C4-2B (cell line): Measurements from ENCODE around the gene ACAD11.
A peak's percentile ranks its signal among the peaks of the same experiment; 100 is the strongest.

Experiments
- ZFX ChIP-seq: fragments of 450-650 bp; IDR thresholded peaks from 2 replicates; pipeline ENCODE4 v1.6.1; 2017
- TF ChIP-seq, protein P1 (sequence below): fragments of 450-650 bp; conservative IDR thresholded peaks from 2 replicates; pipeline ENCODE4 v1.5.1; 2017; ENCODE audit warnings: mild to moderate bottlenecking

DNA sequence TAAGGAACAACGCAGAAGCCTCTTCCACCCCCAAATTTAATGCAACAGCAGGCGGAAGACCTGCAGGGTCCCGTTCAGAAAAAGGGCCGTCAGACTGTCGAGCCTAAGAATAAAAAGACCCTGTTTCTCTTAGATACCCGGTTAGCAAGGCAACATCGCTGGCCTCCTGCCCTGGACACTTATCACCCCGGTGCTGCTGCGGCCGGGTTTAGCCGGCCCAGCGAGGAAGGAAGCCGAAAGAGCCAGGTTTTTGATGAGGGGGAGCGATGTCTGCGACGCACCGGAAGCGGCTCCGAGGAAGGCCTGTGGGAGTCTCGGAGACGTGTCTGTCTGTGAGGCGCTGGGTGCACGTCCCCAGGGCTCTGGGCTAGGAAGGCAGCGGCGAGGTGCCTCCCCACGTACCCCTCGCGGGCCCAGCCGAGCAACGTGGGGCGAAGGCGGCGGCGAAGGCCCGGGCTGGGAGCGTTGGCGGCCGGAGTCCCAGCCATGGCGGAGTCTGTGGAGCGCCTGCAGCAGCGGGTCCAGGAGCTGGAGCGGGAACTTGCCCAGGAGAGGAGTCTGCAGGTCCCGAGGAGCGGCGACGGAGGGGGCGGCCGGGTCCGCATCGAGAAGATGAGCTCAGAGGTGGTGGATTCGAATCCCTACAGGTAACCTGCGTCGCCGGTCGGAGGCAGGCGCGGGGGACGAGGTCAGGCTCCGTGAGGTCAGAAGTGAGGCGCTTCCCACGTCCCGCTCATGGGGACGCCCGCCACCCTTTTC, 622 bp upstream of the ACAD11 start, which contains the start of gene UBA5:
- TF ChIP-seq, protein P1, sequence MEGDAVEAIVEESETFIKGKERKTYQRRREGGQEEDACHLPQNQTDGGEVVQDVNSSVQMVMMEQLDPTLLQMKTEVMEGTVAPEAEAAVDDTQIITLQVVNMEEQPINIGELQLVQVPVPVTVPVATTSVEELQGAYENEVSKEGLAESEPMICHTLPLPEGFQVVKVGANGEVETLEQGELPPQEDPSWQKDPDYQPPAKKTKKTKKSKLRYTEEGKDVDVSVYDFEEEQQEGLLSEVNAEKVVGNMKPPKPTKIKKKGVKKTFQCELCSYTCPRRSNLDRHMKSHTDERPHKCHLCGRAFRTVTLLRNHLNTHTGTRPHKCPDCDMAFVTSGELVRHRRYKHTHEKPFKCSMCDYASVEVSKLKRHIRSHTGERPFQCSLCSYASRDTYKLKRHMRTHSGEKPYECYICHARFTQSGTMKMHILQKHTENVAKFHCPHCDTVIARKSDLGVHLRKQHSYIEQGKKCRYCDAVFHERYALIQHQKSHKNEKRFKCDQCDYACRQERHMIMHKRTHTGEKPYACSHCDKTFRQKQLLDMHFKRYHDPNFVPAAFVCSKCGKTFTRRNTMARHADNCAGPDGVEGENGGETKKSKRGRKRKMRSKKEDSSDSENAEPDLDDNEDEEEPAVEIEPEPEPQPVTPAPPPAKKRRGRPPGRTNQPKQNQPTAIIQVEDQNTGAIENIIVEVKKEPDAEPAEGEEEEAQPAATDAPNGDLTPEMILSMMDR, result no peak
- TF ChIP-seq ZFX, result peak; percentile 99
